Stimulated activated CD8-positive, alpha-beta memory T cell treated with anti-CD3 and anti-CD28 coated beads, Interleukin-12 subunit alpha, Interleukin-12 subunit beta, amount 100 ng/mL, for 4 hours (primary cell): ENCODE measurements around the gene AFDN.

Experiments used
- DNase-seq: peaks from one replicate; pipeline ENCODE4 v3.0.0-alpha.2; 2020; ENCODE audit warnings: low read depth

Gene AFDN, protein sequence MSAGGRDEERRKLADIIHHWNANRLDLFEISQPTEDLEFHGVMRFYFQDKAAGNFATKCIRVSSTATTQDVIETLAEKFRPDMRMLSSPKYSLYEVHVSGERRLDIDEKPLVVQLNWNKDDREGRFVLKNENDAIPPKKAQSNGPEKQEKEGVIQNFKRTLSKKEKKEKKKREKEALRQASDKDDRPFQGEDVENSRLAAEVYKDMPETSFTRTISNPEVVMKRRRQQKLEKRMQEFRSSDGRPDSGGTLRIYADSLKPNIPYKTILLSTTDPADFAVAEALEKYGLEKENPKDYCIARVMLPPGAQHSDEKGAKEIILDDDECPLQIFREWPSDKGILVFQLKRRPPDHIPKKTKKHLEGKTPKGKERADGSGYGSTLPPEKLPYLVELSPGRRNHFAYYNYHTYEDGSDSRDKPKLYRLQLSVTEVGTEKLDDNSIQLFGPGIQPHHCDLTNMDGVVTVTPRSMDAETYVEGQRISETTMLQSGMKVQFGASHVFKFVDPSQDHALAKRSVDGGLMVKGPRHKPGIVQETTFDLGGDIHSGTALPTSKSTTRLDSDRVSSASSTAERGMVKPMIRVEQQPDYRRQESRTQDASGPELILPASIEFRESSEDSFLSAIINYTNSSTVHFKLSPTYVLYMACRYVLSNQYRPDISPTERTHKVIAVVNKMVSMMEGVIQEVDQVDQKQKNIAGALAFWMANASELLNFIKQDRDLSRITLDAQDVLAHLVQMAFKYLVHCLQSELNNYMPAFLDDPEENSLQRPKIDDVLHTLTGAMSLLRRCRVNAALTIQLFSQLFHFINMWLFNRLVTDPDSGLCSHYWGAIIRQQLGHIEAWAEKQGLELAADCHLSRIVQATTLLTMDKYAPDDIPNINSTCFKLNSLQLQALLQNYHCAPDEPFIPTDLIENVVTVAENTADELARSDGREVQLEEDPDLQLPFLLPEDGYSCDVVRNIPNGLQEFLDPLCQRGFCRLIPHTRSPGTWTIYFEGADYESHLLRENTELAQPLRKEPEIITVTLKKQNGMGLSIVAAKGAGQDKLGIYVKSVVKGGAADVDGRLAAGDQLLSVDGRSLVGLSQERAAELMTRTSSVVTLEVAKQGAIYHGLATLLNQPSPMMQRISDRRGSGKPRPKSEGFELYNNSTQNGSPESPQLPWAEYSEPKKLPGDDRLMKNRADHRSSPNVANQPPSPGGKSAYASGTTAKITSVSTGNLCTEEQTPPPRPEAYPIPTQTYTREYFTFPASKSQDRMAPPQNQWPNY (N-terminal part only)

DNA sequence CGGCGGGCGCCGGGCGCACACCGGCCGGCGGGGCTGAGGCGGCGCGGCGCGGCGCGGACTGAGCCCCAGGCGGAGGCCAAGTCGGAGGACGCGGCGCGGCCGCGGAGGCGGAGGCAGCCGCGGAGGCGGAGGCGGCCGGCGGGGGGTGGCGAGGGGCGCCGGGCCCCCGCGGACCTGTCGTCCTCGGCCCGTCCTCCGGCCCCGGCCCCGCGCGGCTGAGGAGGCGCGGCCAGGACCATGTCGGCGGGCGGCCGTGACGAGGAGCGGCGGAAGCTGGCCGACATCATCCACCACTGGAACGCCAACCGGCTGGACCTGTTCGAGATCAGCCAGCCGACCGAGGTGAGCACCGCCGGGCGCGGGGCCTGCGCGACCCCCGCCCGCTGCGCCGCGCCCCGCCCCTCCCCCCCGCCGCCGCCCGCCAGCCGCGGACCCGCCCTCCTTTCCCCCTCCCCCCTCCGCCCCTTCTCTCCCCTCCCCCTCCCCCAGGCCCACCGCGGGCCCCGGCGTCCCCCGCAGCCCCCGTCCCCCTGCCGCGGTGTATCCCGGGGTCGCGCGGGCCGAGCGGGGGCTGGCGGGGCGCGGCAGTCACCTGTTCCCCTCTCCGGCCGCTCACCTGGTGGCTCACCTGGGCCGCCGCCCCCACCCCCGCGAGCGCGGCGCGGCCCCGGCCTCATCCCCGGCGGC lies at the start of gene AFDN:
Gene AFDN, plus strand, starts transcription at position 16 of the 687 bp plus-strand sequence. Its CDS starts 222 bp downstream, at position 238.
- no peak for DNase-seq

- no peak for DNase-seq
Observed at GRCh38 chr6:167778497-167779128, 48.1 kb upstream of the AFDN start.

- no peak for DNase-seq
Observed at GRCh38 chr6:167779129-167779992, 47.4 kb upstream of the AFDN start.

- DNase-seq, result no peak
Observed at GRCh38 chr6:167779993-167780655, 46.6 kb upstream of the AFDN start.

GRCh38 chr6:167781066-167781767 lies 45.5 kb upstream of the AFDN start:
- DNase-seq, result no peak

- DNase-seq, result no peak
Observed at GRCh38 chr6:167781868-167782267, 44.8 kb upstream of the AFDN start.

- DNase-seq, result no peak
Observed at GRCh38 chr6:167782698-167783517, 43.8 kb upstream of the AFDN start.

DNA sequence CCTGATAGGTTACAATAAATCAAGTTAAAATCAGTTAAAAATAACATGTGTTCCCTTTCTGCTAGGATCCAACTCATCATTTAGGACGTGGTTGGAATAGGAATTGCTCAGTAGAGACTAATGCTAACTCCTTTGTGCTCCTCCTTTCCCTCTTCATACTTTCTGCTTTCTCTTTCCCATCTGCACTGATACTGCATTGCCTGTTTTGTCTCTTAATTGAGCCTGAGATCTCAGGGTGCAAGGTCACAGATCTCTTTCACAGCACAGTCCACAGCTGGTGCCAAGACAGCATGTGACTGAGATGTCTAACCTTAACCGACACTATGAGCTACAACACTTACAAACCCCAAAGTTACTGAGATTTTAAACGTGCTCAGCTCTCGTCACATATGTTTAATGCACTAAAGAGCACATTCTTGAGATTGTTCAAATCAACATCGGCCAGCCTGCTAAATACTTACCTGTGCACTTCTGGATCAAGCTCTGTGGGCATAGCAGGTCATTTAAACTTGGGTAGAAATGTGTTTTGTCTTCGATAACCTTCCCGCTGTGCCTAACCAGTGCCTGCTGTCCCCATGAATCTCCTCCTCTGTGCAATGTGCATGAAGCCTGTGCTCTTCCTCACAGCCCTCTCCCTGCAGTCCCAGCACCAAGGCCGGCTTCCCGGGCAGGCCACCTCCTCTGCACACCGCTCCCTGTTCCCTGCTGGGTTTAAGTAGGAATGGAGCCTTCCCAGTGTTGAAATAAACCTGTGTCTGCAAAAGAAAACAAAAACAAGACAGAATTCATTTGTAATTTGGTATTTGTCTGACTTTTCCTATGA lies 39.6 kb upstream of the AFDN start:
- no peak for DNase-seq

DNA sequence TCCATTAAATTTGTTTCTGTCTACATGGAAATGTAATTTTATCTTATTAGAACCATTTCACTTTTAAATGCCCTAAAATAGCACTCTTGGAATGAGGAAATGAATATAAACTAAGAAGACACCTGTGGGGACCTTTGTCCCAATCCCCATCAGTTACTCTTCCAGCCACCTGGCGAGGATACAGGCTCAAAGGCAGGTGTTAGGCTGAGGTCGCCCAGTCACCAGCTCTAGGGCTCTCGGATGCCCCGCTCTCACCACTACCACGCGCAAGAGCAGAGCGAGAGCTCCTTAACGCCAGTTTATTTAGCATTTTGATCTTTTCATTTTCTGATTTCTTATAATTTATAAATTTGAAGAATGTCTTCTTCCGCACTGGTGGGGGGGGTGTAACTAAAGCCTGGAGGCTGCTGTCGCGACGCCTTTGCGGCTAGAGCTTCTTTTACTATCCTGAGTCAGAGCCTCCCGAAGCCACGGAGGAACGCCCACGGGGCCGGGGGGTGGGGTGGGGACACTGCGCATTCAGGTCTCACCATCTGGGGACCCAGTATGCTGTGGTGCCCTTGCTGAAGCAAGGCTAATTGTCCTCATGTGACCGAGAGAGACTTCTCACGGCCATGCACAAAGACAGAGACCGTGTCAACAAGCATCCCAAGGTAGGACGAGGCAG lies 38.7 kb upstream of the AFDN start:
- no peak for DNase-seq

GRCh38 chr6:167788563-167788903 lies 38.2 kb upstream of the AFDN start:
- no peak for DNase-seq

GRCh38 chr6:167789358-167789757 lies 37.4 kb upstream of the AFDN start:
- DNase-seq, result no peak

DNA sequence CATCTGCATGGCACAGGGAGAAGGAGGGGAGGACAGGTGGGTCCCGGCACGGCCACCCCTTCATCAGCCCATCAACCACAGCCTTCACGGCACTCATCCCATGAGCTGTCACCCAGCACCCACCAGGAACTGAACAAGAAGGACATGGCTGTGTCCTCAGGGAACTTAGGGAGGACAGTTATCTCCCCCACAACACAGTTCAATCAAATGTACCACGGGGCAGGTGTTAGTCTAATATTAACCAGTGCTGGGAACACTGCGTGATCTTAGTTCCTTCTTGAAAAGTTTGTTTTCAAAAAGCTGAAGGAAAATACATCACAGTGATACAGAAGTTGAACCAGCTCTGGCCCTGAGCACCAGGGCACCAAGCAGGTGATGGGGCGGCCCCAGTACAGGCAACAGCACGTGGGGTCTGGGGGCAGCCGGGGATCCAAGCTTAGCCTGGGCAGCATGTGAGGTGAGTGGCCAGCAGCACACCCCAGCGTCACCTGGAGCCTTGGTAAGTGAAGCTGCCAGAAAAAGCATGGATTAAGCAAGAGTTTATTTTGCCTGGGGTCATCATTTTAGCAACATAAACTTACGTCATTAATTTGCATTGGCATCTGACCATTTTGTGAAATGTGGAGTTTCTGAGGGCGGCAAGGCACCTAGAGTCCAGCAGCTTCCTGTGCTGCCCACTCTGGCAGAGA lies 35.5 kb upstream of the AFDN start:
- DNase-seq, result no peak

- DNase-seq, result no peak
Observed at GRCh38 chr6:167791780-167792478, 34.8 kb upstream of the AFDN start.

GRCh38 chr6:167793421-167793820 lies 33.3 kb upstream of the AFDN start:
- no peak for DNase-seq
